GM18511 (cell line): ENCODE results near the gene GIMAP4.
"Not testable (repeated sequence)": the region's sequence is repeated elsewhere in the genome, so short reads cannot be mapped to it uniquely, and the experiment has no call there.

Experiments
- ATAC-seq: cut with Tn5 transposase; IDR thresholded peaks from one replicate; pipeline ENCODE4 v1.9.1; 2021; ENCODE audit warnings: mild to moderate bottlenecking, moderate library complexity; ENCODE audit not compliant: unreplicated experiment

Gene GIMAP4

DNA sequence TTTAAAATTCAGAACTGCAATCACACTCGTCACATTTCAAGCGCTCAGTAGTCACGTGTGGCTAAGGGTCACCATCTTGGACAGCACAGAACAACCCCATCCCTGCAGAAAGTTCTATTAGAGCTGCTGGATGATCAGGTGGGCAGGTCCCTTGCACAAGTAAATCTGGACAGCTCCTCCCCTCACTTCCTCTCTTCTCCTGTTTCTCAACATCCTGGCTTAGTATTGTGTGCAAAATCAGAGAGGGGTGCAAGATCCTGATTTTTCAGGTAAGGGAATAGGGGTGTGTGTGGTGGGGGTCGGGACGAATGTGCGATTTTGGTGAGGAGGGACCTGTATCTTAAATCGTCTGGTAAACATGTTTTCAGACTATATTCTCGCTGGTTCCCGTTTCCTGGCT is at the start of gene GIMAP4:
Gene GIMAP4, plus strand, starts transcription at position 222 of the 400 bp plus-strand sequence. CDS start 2,512 bp downstream, outside the sequence.
- ATAC-seq: no peak

DNA sequence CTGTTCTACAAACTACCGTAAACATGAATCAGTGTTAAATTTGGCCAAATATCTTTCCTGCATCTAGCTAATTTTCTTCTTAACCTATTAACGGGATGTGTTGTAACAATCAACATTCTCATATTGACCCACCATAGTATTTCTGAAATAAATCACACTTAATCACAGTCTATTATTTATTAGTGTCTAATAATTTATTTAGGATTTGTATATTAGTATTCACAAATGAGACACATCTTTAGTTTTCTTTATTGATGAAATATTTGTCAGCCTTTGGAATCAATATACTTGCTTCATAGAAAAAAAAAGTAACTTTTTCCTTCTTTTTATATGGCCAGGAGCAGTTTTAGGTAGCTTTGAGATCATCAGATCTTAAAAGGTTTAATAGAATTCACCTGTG is 47.9 kb upstream of the GIMAP4 start:
- ATAC-seq: no peak

DNA sequence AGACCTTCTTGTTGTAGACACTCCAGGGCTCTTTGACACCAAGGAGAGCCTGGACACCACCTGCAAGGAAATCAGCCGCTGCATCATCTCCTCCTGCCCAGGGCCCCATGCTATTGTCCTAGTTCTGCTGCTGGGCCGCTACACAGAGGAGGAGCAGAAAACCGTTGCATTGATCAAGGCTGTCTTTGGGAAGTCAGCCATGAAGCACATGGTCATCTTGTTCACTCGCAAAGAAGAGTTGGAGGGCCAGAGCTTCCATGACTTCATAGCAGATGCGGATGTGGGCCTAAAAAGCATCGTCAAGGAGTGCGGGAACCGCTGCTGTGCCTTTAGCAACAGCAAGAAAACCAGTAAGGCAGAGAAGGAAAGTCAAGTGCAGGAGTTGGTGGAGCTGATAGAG is 47.0 kb upstream of the GIMAP4 start:
- no peak for ATAC-seq

DNA sequence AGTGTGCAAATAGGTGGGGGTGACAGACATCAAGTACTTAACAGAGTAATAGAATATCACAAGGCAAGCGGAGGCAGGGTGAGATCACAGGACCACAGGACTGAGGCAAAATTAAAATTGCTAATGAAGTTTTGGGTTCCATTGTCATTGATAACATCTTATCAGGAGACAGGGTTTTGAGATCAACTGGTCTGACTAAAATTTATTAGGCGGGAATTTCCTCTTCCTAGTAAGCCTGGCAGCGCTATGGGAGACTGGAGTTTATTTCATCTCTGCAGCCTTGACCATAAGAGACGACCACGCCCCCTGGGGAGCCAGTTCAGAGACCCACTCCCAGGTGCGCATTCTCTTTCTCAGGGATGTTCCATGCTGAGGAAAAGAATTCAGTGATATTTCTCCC is 44.3 kb upstream of the GIMAP4 start:
- not testable (repeated sequence) for ATAC-seq

DNA sequence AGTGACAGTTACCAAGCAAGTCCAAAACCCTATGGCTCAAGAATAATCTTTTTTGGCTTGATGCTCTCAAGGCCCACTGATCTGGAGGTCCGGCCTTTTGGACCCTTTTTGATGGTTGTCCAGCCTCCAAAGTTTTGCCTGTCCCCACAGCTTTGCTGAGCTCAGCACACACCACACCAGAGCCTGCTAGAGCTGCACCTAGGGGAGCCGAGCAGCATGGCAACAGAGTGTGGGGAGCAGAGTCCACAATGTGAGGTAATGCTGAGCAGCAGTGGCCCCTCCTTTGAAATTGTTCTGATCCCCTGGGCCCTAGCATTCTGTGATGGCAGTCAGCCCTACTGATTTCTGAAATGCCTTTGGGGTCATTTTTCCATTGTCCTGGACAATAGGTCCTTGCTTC is 43.2 kb upstream of the GIMAP4 start:
- ATAC-seq: no peak

DNA sequence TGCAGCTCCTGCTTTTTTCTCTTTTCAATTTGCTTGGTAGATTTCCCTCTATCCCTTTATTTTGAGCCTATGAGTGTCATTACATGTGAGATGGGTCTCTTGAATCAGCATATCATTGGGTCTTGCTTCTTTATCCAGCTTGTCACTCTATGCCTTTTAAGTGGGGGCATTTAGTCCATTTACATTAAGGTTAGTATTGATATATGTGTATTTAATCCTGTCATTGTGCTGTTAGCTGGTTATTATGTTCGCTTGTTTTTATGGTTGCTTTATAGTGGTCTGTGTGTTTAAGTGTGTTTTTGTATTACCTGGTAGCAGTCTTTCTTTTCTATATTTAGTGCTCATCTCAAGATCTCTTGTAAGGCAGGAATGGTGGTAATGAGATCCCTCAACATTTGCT is 35.5 kb upstream of the GIMAP4 start:
- no peak for ATAC-seq

DNA sequence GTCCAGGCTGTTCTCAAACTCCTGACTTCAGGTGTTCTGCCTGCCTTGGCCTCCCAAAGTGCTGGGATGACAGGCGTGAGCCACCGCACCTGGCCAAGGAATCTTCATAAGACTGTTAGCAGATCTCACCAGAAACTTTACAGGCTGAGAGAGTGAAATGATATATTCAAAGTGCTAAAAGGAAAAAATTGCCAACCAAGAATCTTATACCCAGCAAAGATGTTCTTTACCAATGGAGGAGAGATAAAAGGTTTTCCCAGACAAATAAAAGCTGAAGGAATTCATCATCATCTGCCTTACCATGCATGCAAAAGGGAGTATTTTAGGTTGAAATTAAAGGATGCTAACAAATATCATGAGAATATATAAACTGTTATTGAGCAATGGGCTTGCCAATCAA is 28.9 kb upstream of the GIMAP4 start:
- ATAC-seq: no peak

DNA sequence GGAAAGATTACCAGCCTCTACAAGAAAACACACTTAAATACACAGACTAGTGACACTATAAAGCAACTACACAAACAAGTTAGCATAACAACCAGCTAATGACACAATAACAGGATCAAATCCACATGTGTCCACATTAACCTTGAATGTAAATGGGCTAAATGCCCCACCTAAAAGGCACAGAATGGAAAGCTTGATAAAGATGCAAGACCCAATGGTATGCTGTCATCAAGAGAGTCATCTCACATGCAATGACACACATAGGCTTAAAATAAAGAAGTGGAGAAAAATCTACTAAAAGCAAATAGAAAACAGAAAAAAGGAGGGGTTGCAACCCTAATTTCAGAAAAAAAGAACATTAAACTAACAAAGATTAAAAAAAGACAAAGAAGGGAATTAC is 14.0 kb upstream of the GIMAP4 start:
- ATAC-seq: no peak

DNA sequence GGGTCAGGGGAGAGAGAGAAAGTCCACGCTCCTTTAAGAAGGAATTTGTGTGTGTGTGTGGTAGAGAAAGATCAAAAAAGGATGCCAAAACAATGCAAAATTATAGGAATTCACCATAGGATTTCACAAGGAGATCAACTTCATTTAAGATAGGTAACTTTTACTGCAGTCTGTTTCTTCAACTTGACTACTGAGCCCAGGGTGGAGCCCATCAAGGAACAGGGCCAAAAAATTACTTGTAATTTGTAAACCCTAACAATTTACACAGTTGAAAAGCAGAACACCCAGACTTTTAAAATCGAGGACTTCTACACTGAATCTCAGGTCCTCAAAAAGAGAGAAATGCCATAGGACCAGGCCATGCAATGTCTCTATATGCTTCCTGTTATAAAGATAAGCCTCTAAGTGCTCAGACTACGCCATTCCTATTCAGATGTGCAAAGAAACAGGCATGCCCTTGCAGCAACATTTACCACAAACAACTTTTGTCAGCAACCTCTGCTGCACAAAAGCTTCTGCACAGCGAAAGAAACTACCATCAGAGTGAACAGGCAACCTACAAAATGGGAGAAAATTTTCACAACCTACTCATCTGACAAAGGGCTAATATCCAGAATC is 10.6 kb upstream of the GIMAP4 start:
- ATAC-seq: no peak

DNA sequence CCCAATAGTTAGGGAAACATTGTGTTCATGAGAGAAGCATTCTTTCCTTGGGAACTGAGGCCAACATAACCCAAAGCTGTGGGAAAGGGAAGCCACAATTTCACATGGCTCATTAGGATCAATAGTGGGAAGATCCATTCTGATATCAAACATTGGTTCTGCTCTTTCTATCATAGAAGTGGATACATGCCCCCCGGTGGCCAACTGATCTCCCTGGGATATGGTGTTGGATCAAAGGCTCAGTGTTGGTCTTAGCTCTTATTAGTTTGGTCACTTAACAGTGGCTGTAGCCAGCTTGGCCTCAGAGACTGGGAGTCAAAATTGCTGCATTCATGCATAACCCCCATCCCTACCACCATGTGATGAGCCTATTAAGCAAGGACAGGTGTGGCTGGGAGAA is 6.7 kb upstream of the GIMAP4 start:
- no peak for ATAC-seq

DNA sequence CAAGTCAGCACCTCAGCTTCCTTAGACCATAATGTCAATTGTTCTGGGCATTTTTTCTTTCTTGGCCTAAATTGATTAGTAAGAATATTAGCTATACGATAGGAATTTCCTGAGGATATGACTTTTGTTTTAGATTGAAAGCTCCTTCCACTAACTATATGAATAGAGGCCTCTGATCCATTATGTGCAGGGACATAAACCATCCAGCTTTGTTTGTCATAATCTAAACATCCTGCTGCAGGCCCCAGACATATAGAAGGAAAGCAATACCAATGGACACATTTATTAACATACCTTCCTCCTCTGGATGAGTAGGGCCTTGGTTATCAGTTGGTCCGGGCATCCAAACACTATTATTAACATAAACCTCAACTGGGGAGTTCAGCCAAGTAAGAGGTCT is 4.3 kb upstream of the GIMAP4 start:
- ATAC-seq: no peak

DNA sequence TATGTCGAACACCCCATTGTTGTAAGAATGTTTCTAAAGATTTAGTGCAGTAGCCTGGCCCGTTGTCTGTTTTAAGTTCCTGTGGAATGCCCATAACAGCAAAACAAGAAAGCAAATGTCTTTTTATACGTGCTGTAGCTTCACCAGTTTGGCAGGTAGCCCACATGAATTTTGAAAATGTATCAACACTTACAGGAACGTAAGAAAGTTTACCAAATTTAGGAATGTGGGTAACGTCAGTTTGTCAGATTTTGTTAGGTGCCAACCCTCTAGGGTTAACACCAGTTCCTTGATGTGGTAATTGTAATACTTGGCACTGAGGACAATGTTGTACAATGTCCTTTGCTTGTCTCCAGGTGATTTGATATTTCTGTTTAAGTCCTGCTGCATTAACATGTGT is 3.2 kb upstream of the GIMAP4 start:
- no peak for ATAC-seq

DNA sequence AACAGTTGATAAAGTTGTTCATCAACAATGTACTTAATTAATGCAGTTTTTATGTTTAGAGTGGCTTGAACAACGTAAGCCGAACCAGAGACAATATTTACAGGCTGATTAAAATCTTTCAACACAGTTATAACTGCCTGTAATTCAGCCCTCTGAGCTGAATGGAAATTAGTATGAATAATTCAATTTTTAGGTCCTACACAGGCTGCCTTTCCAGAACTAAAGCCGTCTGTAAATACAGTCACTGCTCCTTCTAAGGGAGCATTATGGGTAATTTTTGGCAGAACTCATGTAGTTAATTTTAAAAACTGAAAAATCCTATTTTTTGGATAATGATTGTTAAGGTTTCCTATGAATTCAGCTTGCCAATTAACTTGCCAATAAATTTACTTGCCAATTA is 2.6 kb upstream of the GIMAP4 start:
- no peak for ATAC-seq

DNA sequence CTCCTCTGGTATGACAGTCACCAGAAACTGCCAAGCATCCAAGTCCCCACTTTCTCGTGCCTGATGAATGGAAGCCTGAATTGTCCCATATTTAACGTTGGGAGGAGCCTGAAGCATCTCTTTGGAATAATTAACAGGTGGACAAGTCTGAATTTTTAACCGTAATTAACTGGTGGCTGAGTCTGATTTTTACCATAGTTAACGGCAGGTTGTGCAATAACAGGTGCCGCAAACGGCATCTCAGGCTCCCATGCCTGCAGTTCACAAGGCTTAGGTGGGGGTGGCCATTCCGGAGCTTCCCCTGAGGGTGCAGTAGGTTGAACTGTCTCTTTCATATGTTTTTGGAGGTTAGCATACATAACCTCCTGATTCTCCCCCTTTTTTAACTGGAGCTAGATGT is 2.0 kb upstream of the GIMAP4 start:
- ATAC-seq: no peak

DNA sequence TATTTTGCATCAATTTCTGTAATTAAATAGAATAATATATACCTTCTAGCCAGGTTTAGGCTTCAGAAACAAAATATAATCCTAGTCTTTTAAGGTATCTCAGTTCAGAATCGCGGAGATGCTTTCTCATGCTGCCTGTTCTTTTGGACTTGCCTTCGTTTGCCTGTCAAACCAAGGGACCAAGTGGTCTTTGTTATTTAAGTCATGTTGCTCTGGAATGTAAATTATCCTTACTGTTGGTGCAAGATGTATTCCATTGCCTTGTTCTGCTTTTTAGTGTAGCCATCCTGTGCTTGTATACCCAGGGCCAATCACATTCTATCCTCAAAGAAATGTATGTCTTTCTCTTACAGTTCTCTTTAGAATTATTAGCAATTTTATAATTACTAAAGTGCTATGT is 1.1 kb upstream of the GIMAP4 start:
- no peak for ATAC-seq

DNA sequence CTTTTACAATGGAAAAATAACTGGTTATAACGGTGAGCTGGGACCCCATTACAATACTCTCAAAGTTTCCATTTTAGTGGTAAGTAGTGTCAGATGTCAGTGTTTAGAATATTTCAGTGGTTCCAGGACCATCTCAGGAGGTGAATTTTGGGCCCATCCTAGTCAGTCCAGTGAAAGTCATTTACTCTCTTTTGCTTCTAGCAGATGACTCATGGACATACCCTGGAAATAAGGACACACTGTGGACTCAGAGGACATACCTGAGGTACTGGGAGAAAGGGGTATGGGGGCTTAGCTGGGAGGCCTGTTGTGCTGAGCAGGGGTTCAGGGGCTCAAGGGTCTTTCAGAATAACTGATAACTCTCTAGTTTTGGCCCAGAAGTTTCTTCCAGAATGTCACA is 618 bp upstream of the GIMAP4 start:
- no peak for ATAC-seq

DNA sequence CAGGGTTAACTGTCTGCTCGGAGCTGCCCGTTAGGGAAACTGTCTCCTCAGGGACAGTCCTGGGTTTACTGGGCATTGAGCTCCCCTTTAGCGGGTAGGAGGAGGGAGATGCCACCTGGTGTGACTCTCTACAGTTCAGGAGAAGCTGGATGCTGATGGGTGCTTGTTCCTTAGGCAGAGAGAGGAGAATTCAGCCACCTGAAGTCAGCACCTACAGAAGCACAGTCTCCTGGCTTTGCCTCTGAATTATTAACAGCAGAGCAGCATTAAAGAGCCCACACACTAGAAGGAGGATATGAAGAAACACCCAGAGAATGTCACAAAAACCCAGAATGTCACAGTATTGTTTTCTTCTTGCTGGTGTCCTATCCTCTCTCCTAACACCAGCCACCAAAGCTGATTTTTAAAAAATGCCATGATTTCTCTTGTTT is 696 bp downstream of the GIMAP4 start:
- ATAC-seq: no peak

DNA sequence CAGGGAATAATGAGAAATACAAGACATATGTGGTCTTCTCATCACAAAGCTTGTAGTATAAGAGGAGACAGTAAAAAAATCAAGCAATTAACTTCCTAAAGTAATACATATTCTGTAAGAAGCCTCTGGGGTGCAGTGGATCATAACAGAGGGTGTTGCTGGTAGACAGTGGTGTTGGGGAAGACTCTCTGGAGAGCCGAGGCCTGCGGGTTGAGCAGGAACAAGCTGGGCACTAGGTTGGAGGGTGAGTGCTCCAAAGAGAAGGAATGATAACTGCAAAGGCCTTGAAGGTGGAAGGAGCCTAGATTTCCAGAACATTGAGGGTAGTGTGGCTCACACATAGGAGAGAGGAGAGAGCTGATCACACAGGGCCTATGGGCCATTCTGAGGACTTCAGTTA is 1.5 kb downstream of the GIMAP4 start:
- no peak for ATAC-seq

DNA sequence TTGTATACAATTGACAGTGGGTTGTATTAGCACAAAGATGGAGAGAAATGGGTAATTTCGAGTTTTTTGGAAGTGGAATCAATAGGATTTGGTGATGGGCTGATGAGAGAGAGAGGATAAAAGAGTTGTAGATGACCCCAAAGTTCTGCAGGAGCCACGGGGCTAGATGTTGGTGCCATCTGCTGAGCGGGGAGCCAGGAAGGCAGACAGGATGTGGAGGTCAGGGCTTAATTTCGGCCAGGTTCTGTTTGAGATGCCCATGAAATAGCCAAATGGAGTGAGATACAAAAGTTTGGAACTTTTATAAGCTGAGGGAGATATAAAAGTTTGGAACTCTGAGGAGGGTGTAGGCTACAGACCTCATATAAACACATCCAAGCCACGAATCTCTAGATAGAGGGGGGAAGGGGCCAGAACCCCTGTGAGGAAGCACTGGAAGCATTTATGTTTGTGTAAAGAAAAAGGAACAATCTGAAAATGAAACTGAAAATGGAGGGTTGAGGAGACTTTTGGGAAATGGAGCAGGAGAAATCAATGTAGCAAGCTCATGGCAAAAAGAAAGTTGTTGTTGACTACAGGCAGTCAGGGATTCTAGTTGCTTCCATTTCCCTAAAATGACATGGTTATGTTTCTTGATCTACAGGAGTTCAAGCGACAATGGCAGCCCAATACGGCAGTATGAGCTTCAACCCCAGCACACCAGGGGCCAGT is 2.2 kb downstream of the GIMAP4 start:
- ATAC-seq: no peak

DNA sequence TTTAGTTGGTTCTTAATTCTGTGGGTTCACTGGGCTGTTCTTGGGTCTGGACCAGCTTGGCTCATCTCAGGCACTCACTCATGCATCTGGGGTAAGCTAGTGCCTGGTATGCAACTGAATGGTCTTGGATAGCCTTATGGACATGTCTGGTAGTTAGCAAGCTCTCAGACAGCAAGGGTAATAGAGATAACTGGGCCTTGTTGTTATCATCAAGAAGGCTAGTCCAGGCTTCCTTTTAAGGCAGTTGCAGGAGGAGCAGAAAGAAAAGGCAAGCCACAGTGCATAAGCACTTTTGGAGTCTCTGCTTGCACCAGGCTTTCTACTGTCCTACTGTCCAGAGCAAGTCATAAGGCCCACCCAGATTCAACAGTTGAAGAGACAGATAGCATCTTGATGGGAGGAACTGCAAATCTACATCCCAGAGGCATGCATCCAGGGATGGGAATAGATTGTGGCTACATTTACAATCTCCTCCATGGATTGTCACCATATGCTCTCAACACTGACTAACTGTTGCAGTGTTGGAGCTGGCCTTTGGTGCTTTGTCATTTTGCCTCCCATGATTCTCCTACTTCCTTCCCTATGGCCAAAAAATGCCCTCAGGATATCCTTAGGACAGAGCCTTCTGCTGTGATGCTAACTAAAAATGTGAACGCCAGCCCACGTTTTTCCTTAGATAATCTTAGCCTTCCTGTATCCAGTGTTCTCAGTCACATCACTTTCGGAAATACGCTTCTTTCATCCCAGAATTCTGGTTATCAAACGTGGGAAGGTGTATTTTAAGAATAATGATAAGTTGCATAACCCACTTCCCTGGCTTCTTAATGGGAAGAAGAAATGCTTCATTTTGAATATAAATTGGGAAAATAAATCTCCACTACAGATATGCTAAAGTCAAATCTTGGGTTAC is 3.6 kb downstream of the GIMAP4 start:
- no peak for ATAC-seq

DNA sequence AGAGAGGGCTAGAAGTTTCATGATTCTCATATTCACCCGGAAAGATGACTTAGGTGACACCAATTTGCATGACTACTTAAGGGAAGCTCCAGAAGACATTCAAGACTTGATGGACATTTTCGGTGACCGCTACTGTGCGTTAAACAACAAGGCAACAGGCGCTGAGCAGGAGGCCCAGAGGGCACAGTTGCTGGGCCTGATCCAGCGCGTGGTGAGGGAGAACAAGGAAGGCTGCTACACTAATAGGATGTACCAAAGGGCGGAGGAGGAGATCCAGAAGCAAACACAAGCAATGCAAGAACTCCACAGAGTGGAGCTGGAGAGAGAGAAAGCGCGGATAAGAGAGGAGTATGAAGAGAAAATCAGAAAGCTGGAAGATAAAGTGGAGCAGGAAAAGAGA is 5.3 kb downstream of the GIMAP4 start:
- no peak for ATAC-seq
